Calu3 (cell line): Measurements from ENCODE around the gene RILPL2. TPM values are rescaled to one million over a fixed set of nuclear protein-coding genes. Genes with fewer than 3 reads are reported as not detected.

Experiments
- BruUV-seq: library from RNA; stranded (reverse); fragments of 400-500 nt; replicated peaks from 2 replicates; lab custom pipeline; 2021; lab: Mats Ljungman, UMichigan
- CTCF ChIA-PET: fragments of 300-600 bp; sonication (Branson Sonifier 250); formaldehyde crosslinking; loops from one replicate; lab custom pipeline; 2022; ENCODE audit warnings: antibody characterized with exemption; lab: Charles Lee
- DNase-seq: peaks from one replicate; pipeline ENCODE4 v3.0.0; 2022
- H3K27ac Mint-ChIP-seq: one replicate; pipeline ENCODE4 v1.8.0; 2022; ENCODE audit warnings: mixed read lengths; ENCODE audit not compliant: unreplicated experiment
- H3K27me3 Mint-ChIP-seq: one replicate; pipeline ENCODE4 v1.8.0; 2022; ENCODE audit warnings: mixed read lengths; ENCODE audit not compliant: unreplicated experiment
- H3K36me3 Mint-ChIP-seq: one replicate; pipeline ENCODE4 v1.8.0; 2022; ENCODE audit warnings: mild to moderate bottlenecking, moderate library complexity, mixed read lengths; ENCODE audit not compliant: insufficient read depth, unreplicated experiment
- H3K4me1 Mint-ChIP-seq: one replicate; pipeline ENCODE4 v1.8.0; 2022; ENCODE audit warnings: mild to moderate bottlenecking, low read depth, mixed read lengths; ENCODE audit not compliant: unreplicated experiment
- H3K4me3 Mint-ChIP-seq: one replicate; pipeline ENCODE4 v1.8.0; 2022; ENCODE audit warnings: mild to moderate bottlenecking, low read depth, moderate library complexity, mixed read lengths; ENCODE audit not compliant: unreplicated experiment
- H3K9me3 Mint-ChIP-seq: one replicate; pipeline ENCODE4 v1.8.0; 2022; ENCODE audit warnings: low read depth, mixed read lengths; ENCODE audit not compliant: unreplicated experiment
- intact Hi-C: fragments of 100-400 bp; cut with micrococcal nuclease; formaldehyde crosslinking; loops from one replicate; pipeline ENCODE4 v1.10.0; 2022; ENCODE audit not compliant: unreplicated experiment
- total RNA-seq: library from RNA; stranded (reverse); gene quantifications from 2 replicates; pipeline ENCODE4 v1.2.3, GENCODE V29; 2022
- TF ChIP-seq, protein P1 (sequence below): fragments of 200-600 bp; IDR thresholded peaks from one replicate; pipeline ENCODE4 v1.8.0; 2022; ENCODE audit warnings: antibody characterized with exemption; ENCODE audit not compliant: unreplicated experiment

Gene RILPL2
- total RNA-seq, 1 experiment from 2014 or later, result 2.8 TPM

DNA sequence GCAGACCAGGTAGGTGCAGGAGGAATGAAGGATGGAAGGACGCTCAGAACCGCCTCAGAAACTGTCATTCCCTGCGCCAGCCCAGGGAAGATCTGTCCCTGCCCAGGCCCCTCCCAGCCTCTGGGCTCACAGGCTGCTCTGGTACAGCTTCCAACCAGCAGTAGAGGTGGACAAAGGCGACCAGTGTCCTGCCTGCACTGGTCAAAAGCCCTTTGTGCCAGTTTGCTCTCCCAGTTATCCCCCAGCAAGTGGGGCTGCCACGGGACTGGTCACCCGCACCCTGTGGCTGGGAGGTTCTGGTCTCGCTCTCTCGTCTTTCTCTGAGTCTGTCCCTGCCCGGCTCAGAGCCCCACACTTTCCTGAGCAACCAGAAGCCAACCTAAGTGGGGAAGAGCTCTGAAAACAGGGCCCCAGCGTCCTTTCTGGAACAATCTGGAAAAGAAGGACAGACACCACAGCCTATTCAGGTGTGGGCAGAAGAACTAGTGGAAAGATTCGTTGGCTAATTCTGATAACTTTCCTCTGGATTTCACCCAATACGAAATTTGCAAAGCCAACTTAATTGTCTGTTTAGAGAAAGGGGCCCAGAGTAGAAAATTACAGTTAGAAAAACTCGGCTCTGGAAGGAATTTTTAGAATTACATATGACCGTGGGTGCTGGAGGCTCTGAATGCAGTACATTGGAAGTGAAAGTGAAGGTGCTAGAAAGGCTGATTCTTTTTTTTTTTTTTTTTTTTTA lies 43.1 kb upstream of the RILPL2 start:
- Mint-ChIP-seq H3K36me3 (peaks cover 19% of the 10 kb centered on the region), H3K9me3 (no peaks in the 10 kb centered on the region), H3K4me1 (no peaks in the 10 kb centered on the region), H3K27ac (no peak overlapping the region), H3K4me3 (no peak overlapping the region), H3K27me3 (no peaks in the 10 kb centered on the region)
- TF ChIP-seq, protein P1, sequence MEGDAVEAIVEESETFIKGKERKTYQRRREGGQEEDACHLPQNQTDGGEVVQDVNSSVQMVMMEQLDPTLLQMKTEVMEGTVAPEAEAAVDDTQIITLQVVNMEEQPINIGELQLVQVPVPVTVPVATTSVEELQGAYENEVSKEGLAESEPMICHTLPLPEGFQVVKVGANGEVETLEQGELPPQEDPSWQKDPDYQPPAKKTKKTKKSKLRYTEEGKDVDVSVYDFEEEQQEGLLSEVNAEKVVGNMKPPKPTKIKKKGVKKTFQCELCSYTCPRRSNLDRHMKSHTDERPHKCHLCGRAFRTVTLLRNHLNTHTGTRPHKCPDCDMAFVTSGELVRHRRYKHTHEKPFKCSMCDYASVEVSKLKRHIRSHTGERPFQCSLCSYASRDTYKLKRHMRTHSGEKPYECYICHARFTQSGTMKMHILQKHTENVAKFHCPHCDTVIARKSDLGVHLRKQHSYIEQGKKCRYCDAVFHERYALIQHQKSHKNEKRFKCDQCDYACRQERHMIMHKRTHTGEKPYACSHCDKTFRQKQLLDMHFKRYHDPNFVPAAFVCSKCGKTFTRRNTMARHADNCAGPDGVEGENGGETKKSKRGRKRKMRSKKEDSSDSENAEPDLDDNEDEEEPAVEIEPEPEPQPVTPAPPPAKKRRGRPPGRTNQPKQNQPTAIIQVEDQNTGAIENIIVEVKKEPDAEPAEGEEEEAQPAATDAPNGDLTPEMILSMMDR, result no peak
- CTCF ChIA-PET, result no interaction called here
- no peak for DNase-seq
- intact Hi-C loops, result no loop called here
- BruUV-seq, result no TSS peak

GRCh38 chr12:123478762-123479161 lies 42.3 kb upstream of the RILPL2 start:
- H3K36me3 Mint-ChIP-seq, result peaks cover 19% of the 10 kb centered on the region
- CTCF ChIA-PET, result no interaction called here
- no peaks in the 10 kb centered on the region for H3K9me3 Mint-ChIP-seq
- DNase-seq, result no peak
- no peak overlapping the region for H3K4me3 Mint-ChIP-seq
- TF ChIP-seq, protein P1, result no peak
- no peak overlapping the region for H3K27ac Mint-ChIP-seq
- no TSS peak for BruUV-seq
- no peaks in the 10 kb centered on the region for H3K27me3 Mint-ChIP-seq
- no peaks in the 10 kb centered on the region for H3K4me1 Mint-ChIP-seq
- intact Hi-C loops, result no loop called here

GRCh38 chr12:123478069-123478468 lies 41.6 kb upstream of the RILPL2 start:
- BruUV-seq, result no TSS peak
- DNase-seq, result no peak
- no peaks in the 10 kb centered on the region for H3K9me3 Mint-ChIP-seq
- no peaks in the 10 kb centered on the region for H3K4me1 Mint-ChIP-seq
- TF ChIP-seq, protein P1, result no peak
- no peak overlapping the region for H3K27ac Mint-ChIP-seq
- intact Hi-C loops, result no loop called here
- CTCF ChIA-PET, result no interaction called here
- H3K27me3 Mint-ChIP-seq, result no peaks in the 10 kb centered on the region
- no peak overlapping the region for H3K4me3 Mint-ChIP-seq
- peaks cover 19% of the 10 kb centered on the region for H3K36me3 Mint-ChIP-seq

GRCh38 chr12:123475246-123475703 lies 38.8 kb upstream of the RILPL2 start:
- peaks cover 15% of the 10 kb centered on the region for H3K36me3 Mint-ChIP-seq
- H3K4me1 Mint-ChIP-seq, result no peaks in the 10 kb centered on the region
- DNase-seq, result no peak
- no peak overlapping the region for H3K4me3 Mint-ChIP-seq
- intact Hi-C loops, result no loop called here
- no peaks in the 10 kb centered on the region for H3K27me3 Mint-ChIP-seq
- no TSS peak for BruUV-seq
- CTCF ChIA-PET, result no interaction called here
- no peak overlapping the region for H3K27ac Mint-ChIP-seq
- H3K9me3 Mint-ChIP-seq, result no peaks in the 10 kb centered on the region
- TF ChIP-seq, protein P1, result no peak
